ENCODE data around the gene GNAS.

Gene GNAS

GRCh38 chr20:58883241-58883691, 30.8 kb downstream of the GNAS start:
- peak; percentile 70 for DNase-seq

- DNase-seq: no peak
Observed at GRCh38 chr20:58884966-58885365, 32.5 kb downstream of the GNAS start.

GRCh38 chr20:58886546-58886945, 34.0 kb downstream of the GNAS start:
- DNase-seq: no peak

GRCh38 chr20:58888103-58888502, 35.6 kb downstream of the GNAS start:
- no peak for DNase-seq

GRCh38 chr20:58888521-58889333, 36.2 kb downstream of the GNAS start:
- DNase-seq: peak; percentile 88

GRCh38 chr20:58889334-58889760, 36.8 kb downstream of the GNAS start:
- no peak for DNase-seq

GRCh38 chr20:58889798-58890517, 37.4 kb downstream of the GNAS start:
- no peak for DNase-seq

- peak; percentile 93 for DNase-seq
Observed at GRCh38 chr20:58890518-58891085, 38.1 kb downstream of the GNAS start.

- peak; percentile 91 for DNase-seq
Observed at GRCh38 chr20:58891086-58891717, 38.7 kb downstream of the GNAS start.

- no peak for DNase-seq
Observed at GRCh38 chr20:58891718-58892140, 39.2 kb downstream of the GNAS start.

GRCh38 chr20:58892141-58892931, 39.8 kb downstream of the GNAS start:
- DNase-seq: peak; percentile 91

- DNase-seq: no peak
Observed at GRCh38 chr20:58892932-58893224, 40.4 kb downstream of the GNAS start.

GRCh38 chr20:58893355-58894120, 41.0 kb downstream of the GNAS start:
- DNase-seq: no peak

GRCh38 chr20:58894652-58895447, 42.3 kb downstream of the GNAS start:
- DNase-seq: no peak

GRCh38 chr20:58895448-58896180, 43.1 kb downstream of the GNAS start:
- no peak for DNase-seq

- no peak for DNase-seq
Observed at GRCh38 chr20:58896820-58897219, 44.3 kb downstream of the GNAS start.

- no peak for DNase-seq
Observed at GRCh38 chr20:58897488-58897887, 45.0 kb downstream of the GNAS start.

- peak; percentile 44 for DNase-seq
Observed at GRCh38 chr20:58898629-58899408, 46.3 kb downstream of the GNAS start.

- no peak for DNase-seq
Observed at GRCh38 chr20:58899512-58899911, 47.0 kb downstream of the GNAS start.

All from right forelimb (tissue), 1 donor.